AG09309 (cell line): ENCODE data around the gene DGKZ.
"Not testable (repeated sequence)": the region's sequence is repeated elsewhere in the genome, so short reads cannot be mapped to it uniquely, and the experiment has no call there.

ENCODE experiments used
- DNase-seq: peaks from one replicate; pipeline ENCODE4 v3.0.0-alpha.2; 2010; ENCODE audit warnings: low read depth
- H3K4me3 ChIP-seq: 2 replicates; pipeline ENCODE4 v1.5.1; 2011; ENCODE audit warnings: mild to moderate bottlenecking, low read depth, low read length, moderate library complexity; ENCODE audit not compliant: control insufficient read depth
- TF ChIP-seq, protein P1 (sequence below): IDR thresholded peaks from 2 replicates; pipeline ENCODE4 v1.5.1; 2011; ENCODE audit warnings: mild to moderate bottlenecking, low read depth, low read length, inconsistent platforms; ENCODE audit not compliant: insufficient read depth, control insufficient read depth; ENCODE audit errors: missing control alignments

The DGKZ gene

DNA sequence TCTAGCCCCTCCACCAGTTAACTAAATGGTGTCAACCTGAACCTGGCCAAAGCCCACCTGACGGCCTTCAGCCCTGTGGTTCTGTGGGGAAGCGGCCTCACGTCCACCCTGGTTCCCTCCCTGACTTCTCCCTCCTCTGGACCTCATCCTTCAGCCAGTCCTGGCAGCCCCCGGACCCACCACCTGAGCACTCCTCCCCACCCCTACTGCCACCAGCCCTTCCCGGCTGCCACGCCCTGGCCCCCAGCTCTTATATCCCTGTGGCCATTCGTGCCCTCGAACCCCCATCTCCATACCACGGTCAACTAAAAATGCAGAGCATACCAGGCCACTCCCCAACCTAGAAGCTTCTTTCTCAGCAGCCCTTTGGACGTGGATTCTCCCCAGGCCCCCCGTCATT is 30.0 kb downstream of the DGKZ start:
- TF ChIP-seq, protein P1, sequence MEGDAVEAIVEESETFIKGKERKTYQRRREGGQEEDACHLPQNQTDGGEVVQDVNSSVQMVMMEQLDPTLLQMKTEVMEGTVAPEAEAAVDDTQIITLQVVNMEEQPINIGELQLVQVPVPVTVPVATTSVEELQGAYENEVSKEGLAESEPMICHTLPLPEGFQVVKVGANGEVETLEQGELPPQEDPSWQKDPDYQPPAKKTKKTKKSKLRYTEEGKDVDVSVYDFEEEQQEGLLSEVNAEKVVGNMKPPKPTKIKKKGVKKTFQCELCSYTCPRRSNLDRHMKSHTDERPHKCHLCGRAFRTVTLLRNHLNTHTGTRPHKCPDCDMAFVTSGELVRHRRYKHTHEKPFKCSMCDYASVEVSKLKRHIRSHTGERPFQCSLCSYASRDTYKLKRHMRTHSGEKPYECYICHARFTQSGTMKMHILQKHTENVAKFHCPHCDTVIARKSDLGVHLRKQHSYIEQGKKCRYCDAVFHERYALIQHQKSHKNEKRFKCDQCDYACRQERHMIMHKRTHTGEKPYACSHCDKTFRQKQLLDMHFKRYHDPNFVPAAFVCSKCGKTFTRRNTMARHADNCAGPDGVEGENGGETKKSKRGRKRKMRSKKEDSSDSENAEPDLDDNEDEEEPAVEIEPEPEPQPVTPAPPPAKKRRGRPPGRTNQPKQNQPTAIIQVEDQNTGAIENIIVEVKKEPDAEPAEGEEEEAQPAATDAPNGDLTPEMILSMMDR, result no peak
- no peak overlapping the region for H3K4me3 ChIP-seq
- no peak for DNase-seq

DNA sequence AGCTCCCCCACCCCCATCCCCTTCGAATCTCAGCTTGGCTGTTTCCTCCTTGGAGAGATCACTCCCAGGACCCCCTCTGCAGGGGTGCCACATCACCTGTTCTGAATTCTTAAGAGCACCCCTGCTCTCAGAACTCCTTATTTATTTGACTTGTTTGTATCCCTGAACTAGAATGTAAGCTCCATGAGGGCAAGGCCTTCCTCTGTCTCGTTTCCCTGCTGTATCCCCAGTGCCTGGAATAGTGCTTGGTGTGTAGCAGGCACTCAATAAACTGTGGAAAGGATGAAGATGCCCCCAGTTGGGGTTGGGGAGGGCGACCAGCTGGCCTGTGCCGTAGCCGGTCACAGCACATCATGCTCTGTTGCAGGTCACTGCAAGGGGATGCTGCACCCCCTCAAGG is 30.6 kb downstream of the DGKZ start:
- TF ChIP-seq, protein P1, result no peak
- no peak for DNase-seq
- no peak overlapping the region for H3K4me3 ChIP-seq

DNA sequence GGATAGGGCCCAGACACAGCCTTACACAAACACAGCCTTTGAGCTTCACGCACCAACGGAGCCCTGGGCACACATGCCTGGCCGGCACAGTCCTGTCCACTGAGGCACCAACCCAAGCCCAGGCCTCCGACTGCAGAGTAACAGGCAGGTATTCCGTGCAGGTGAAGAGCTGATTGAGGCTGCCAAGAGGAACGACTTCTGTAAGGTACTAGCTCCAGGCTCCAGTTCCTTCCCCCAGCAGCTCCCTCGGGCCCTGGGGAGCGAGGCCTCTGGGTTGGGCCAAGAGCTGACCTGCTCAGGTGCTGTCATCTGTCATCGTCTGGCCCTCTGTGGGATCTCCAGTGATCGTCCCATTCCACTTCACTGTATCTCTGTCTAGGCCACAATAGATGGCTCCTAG is 31.0 kb downstream of the DGKZ start:
- no peak for DNase-seq
- H3K4me3 ChIP-seq, result no peak overlapping the region
- TF ChIP-seq, protein P1, result no peak

DNA sequence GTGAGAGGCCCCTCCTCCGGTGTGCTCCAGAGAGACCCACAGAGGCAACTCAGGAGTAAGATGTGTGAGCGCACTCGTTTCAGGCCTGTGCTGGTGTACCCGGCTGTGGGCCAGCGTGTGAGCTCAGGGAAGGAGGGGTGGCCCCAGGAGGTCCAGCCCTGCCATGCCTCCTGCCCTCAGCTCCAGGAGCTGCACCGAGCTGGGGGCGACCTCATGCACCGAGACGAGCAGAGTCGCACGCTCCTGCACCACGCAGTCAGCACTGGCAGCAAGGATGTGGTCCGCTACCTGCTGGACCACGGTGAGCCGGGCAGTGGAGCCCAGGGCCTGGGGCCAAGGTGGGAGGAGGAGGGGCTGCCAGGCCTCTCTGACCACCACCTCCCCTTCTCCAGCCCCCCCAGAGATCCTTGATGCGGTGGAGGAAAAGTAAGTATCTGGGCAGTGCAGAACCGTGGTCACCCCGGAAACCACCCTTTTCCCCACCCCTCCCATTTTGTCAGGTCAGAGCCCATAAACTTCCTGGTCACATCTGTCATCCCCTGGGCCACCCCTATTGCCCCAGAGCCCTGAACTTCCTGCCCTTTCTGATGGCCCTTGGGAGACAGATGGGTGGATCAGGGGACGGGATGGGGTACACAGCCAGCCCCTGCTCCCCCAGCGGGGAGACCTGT is 31.7 kb downstream of the DGKZ start:
- DNase-seq, result no peak
- H3K4me3 ChIP-seq, result no peak overlapping the region
- TF ChIP-seq, protein P1, result no peak

DNA sequence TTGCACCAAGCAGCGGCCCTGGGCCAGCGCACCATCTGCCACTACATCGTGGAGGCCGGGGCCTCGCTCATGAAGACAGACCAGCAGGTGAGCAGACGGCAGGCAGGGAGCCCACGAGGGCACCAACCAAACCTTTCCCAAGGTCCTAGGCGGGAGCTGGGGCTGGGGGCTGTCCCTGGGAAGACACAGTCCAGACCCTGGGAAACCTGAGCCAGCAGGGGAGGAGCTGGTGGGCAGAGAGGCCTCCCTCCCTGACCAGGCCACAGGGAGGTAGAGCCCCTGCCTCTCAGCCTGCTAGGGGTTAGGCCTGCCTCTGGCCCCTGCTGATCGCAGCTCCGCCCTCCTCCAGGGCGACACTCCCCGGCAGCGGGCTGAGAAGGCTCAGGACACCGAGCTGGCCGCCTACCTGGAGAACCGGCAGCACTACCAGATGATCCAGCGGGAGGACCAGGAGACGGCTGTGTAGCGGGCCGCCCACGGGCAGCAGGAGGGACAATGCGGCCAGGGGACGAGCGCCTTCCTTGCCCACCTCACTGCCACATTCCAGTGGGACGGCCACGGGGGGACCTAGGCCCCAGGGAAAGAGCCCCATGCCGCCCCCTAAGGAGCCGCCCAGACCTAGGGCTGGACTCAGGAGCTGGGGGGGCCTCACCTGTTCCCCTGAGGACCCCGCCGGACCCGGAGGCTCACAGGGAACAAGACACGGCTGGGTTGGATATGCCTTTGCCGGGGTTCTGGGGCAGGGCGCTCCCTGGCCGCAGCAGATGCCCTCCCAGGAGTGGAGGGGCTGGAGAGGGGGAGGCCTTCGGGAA is 32.4 kb downstream of the DGKZ start:
- not testable (repeated sequence) for H3K4me3 ChIP-seq, DNase-seq

DNA sequence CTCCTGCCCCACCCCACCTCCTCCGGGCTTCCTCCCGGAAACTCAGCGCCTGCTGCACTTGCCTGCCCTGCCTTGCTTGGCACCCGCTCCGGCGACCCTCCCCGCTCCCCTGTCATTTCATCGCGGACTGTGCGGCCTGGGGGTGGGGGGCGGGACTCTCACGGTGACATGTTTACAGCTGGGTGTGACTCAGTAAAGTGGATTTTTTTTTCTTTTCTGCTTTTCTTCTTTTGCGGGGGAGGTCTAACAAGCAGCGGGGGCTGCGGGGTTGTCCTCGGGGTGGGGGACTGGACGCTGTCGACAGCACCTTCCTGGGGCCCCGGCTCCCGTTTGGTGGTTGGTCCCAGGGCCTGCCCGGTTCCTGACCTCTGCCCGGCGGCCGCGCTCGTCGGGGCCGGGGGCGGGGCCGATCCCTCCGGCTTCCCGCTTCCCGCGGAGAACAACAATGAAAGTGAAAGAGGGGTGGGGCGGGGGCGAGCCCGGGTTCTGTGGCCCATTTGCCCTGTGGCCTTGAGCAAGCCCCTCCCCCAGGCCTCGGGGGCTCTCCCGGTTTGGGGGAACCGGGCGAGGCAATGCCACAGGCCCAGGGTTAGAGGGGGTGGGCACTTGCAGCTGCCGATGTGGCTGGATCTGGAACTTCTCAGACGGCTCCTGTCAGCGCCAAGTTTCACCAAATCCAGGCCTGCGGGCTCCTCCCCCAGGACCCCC is 33.2 kb downstream of the DGKZ start:
- peak overlapping the region; percentile 34 for H3K4me3 ChIP-seq
- TF ChIP-seq, protein P1, result no peak
- DNase-seq, result no peak

DNA sequence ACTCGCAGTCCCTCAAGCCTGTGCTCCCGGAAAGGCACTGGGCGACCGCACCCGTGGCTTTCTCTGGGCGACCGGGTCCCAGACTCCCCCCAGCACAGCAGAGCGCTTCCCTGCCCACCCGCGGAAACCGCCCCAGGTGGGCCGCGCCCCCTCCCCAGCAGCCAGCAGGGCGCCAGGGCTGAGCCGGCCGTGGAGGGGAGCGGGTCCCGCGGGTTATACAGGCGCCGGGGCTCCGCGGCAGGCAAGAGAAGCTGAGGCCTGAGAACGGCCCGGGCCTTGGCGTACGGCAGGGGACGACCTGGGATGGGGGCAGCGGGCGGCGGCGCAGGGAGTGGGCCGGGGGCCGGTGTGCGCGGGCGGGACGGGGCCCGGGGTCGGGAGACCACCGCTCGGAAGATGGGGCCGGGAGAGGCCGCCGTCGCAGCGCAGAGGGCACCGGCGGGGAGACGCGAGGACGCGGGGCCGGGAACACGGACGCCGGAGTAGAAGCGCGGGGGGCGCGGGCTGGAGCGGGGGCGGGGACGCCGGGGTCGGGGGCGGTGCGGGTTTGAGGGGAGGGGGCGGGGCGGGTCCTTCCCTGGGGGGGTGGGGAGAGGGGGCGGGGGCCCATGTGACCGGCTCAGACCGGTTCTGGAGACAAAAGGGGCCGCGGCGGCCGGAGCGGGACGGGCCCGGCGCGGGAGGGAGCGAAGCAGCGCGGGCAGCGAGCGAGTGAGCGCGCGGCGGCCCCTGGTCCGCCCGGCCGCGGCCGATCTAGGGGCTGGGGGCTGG is 34.0 kb downstream of the DGKZ start, which contains the start of gene MDK:
MDK (plus strand) TSS at position 622 of the 771 bp plus-strand sequence. CDS start 389 bp downstream, outside the sequence.
- H3K4me3 ChIP-seq, result peak within 1 kb of the TSS; percentile 57
- no peak for DNase-seq
- TF ChIP-seq, protein P1, result no peak
